Measurements from ENCODE around the gene SNCG. TPM values are rescaled to one million over a fixed set of nuclear protein-coding genes. Genes with fewer than 3 reads are reported as not detected.

SNCG gene
- total and polyA plus RNA-seq, 2 experiments from 2014 or later, result 4.0 to 17.0 TPM

DNA sequence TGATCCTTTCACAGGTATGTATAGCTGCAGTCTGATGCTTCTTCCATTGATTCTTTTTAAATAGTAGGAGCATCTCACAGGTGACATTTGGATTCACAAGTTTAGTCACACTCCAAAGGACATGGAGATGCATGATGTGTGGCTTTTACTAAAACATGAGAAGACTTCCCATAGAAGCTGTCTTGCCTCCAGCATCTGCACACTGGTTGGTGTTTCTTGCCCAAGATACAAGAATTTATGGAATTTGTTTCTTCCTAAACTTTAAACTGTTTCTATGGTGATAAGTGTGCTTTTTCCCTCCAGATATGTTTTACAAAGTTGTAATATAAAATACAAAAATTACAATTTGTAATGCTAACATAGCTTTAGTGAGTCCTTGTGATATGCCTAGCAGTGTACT lies 34.1 kb downstream of the SNCG start (continued):
- TF ChIP-seq, protein P1, sequence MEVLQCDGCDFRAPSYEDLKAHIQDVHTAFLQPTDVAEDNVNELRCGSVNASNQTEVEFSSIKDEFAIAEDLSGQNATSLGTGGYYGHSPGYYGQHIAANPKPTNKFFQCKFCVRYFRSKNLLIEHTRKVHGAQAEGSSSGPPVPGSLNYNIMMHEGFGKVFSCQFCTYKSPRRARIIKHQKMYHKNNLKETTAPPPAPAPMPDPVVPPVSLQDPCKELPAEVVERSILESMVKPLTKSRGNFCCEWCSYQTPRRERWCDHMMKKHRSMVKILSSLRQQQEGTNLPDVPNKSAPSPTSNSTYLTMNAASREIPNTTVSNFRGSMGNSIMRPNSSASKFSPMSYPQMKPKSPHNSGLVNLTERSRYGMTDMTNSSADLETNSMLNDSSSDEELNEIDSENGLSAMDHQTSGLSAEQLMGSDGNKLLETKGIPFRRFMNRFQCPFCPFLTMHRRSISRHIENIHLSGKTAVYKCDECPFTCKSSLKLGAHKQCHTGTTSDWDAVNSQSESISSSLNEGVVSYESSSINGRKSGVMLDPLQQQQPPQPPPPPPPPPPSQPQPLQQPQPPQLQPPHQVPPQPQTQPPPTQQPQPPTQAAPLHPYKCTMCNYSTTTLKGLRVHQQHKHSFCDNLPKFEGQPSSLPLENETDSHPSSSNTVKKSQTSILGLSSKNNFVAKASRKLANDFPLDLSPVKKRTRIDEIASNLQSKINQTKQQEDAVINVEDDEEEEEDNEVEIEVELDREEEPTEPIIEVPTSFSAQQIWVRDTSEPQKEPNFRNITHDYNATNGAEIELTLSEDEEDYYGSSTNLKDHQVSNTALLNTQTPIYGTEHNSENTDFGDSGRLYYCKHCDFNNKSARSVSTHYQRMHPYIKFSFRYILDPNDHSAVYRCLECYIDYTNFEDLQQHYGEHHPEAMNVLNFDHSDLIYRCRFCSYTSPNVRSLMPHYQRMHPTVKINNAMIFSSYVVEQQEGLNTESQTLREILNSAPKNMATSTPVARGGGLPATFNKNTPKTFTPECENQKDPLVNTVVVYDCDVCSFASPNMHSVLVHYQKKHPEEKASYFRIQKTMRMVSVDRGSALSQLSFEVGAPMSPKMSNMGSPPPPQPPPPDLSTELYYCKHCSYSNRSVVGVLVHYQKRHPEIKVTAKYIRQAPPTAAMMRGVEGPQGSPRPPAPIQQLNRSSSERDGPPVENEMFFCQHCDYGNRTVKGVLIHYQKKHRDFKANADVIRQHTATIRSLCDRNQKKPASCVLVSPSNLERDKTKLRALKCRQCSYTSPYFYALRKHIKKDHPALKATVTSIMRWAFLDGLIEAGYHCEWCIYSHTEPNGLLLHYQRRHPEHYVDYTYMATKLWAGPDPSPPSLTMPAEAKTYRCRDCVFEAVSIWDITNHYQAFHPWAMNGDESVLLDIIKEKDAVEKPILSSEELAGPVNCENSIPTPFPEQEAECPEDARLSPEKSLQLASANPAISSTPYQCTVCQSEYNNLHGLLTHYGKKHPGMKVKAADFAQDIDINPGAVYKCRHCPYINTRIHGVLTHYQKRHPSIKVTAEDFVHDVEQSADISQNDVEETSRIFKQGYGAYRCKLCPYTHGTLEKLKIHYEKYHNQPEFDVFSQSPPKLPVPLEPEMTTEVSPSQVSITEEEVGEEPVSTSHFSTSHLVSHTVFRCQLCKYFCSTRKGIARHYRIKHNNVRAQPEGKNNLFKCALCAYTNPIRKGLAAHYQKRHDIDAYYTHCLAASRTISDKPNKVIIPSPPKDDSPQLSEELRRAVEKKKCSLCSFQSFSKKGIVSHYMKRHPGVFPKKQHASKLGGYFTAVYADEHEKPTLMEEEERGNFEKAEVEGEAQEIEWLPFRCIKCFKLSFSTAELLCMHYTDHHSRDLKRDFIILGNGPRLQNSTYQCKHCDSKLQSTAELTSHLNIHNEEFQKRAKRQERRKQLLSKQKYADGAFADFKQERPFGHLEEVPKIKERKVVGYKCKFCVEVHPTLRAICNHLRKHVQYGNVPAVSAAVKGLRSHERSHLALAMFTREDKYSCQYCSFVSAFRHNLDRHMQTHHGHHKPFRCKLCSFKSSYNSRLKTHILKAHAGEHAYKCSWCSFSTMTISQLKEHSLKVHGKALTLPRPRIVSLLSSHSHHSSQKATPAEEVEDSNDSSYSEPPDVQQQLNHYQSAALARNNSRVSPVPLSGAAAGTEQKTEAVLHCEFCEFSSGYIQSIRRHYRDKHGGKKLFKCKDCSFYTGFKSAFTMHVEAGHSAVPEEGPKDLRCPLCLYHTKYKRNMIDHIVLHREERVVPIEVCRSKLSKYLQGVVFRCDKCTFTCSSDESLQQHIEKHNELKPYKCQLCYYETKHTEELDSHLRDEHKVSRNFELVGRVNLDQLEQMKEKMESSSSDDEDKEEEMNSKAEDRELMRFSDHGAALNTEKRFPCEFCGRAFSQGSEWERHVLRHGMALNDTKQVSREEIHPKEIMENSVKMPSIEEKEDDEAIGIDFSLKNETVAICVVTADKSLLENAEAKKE (CRISPR knock-in tag; IDR thresholded peaks at IDR 0.05), result no peak

DNA sequence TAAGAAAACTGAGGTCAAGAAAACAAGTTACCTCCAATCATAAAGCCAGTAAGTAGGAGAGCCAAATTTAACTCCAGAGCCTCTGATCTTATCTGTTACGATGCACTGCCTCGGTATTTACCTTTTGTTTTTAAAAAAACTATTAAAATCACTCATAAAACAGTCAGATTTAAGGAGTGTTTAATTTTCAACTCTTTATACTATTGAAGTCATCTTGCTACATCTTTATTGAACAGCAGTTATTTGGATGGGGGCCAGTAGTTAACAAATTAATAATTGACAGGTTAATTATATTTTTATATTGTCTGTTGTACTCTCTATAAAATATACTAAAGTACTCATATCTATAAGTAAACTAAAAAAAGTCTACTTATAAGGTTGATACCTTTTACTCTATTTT lies 34.5 kb downstream of the SNCG start:
- Mint-ChIP-seq H3K9me3 (no peaks in the 10 kb centered on the region), H3K27ac (no peak overlapping the region), H3K27me3 (ENCODE audit: insufficient read depth, low read depth, poor library complexity) (no peaks in the 10 kb centered on the region), H3K36me3 (ENCODE audit: low read depth) (no peaks in the 10 kb centered on the region), H3K4me1 (peaks cover 6% of the 10 kb centered on the region; the same call in 2 of the 3 replicates), H3K4me3 (no peak overlapping the region)
- no peak overlapping the region for H3K4me3 ChIP-seq
- DNase-seq (ENCODE audit: low spot score), result no peak
- H3K9me2 ChIP-seq (ENCODE audit: insufficient read depth), result no peaks in the 10 kb centered on the region
- no peaks in the 10 kb centered on the region for H3K79me2 ChIP-seq (replicated peaks; ENCODE audit: insufficient read depth)
- H3F3A ChIP-seq (replicated peaks; ENCODE audit: low read depth), result no peaks in the 10 kb centered on the region
- H3K27ac ChIP-seq (ENCODE audit: low read depth), result no peak overlapping the region
- H2AFZ ChIP-seq, result no peak overlapping the region
- H3K4me2 ChIP-seq, result no peak overlapping the region
- no peak for ATAC-seq
- no peaks in the 10 kb centered on the region for H3K27me3 ChIP-seq (ENCODE audit: insufficient read depth)
- no peaks in the 10 kb centered on the region for H3K36me3 ChIP-seq (ENCODE audit: insufficient read depth)
- no peaks in the 10 kb centered on the region for H3K4me1 ChIP-seq (ENCODE audit: insufficient read depth)
- no peaks in the 10 kb centered on the region for H4K20me1 ChIP-seq (replicated peaks; ENCODE audit: insufficient read depth)
- TF ChIP-seq, protein P2, sequence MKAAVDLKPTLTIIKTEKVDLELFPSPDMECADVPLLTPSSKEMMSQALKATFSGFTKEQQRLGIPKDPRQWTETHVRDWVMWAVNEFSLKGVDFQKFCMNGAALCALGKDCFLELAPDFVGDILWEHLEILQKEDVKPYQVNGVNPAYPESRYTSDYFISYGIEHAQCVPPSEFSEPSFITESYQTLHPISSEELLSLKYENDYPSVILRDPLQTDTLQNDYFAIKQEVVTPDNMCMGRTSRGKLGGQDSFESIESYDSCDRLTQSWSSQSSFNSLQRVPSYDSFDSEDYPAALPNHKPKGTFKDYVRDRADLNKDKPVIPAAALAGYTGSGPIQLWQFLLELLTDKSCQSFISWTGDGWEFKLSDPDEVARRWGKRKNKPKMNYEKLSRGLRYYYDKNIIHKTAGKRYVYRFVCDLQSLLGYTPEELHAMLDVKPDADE (IDR thresholded peaks at IDR 0.05), result no peak
- TF ChIP-seq STAT1 (IDR thresholded peaks at IDR 0.05; ENCODE audit: unreplicated experiment) (no peak), JUNB (IDR thresholded peaks at IDR 0.05; ENCODE audit: unreplicated experiment) (no peak), EZH2phosphoT487 (IDR thresholded peaks at IDR 0.05; ENCODE audit: unreplicated experiment) (no peak), CREB1 (CRISPR knock-in tag; IDR thresholded peaks at IDR 0.05; ENCODE audit: low read depth) (no peak), ZNF331 (CRISPR knock-in tag; IDR thresholded peaks at IDR 0.05; ENCODE audit: low read depth) (no peak), EZH2 (IDR thresholded peaks at IDR 0.05; ENCODE audit: low read depth, unreplicated experiment) (no peak)
- TF ChIP-seq, protein P3, sequence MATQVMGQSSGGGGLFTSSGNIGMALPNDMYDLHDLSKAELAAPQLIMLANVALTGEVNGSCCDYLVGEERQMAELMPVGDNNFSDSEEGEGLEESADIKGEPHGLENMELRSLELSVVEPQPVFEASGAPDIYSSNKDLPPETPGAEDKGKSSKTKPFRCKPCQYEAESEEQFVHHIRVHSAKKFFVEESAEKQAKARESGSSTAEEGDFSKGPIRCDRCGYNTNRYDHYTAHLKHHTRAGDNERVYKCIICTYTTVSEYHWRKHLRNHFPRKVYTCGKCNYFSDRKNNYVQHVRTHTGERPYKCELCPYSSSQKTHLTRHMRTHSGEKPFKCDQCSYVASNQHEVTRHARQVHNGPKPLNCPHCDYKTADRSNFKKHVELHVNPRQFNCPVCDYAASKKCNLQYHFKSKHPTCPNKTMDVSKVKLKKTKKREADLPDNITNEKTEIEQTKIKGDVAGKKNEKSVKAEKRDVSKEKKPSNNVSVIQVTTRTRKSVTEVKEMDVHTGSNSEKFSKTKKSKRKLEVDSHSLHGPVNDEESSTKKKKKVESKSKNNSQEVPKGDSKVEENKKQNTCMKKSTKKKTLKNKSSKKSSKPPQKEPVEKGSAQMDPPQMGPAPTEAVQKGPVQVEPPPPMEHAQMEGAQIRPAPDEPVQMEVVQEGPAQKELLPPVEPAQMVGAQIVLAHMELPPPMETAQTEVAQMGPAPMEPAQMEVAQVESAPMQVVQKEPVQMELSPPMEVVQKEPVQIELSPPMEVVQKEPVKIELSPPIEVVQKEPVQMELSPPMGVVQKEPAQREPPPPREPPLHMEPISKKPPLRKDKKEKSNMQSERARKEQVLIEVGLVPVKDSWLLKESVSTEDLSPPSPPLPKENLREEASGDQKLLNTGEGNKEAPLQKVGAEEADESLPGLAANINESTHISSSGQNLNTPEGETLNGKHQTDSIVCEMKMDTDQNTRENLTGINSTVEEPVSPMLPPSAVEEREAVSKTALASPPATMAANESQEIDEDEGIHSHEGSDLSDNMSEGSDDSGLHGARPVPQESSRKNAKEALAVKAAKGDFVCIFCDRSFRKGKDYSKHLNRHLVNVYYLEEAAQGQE (IDR thresholded peaks at IDR 0.05; ENCODE audit: unreplicated experiment), result no peak
